ENCODE results near the gene PTCD2. TPM values are rescaled to one million over a fixed set of nuclear protein-coding genes. Genes with fewer than 3 reads are reported as not detected.
A peak's percentile ranks its signal among the peaks of the same experiment; 100 is the strongest.
"Not testable (repeated sequence)": the region's sequence is repeated elsewhere in the genome, so short reads cannot be mapped to it uniquely, and the experiment has no call there.

The PTCD2 gene
- total RNA-seq, 2 donors from 2014 or later = 8.9 to 10.2 TPM

DNA sequence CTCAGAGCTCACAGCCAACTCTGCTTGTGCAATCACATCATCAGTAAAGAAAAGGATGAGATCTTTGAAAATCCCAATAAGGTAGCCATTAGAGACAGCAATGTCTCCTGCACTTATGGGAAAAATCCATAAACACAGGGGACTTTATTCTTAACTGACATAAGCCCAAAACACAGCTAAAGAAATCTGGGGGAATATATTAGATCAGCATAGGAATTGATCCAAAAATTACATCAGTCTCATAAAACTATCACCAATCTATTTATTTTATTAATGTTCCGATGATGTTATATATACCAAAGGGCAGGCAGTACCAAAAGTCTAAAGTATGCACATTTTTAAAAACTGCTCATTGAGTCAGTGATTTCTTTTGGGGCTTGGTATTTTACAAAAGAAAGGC is 7.0 kb upstream of the PTCD2 start:
- intact Hi-C loops (cut with DNase I) = no loop called here
- Histone ChIP-seq H3K9me3 (no peaks in the 10 kb centered on the region), H3K27ac (no peak overlapping the region), H3K4me3 (no peak overlapping the region), H3K27me3 (replicated peaks; ENCODE audit: insufficient read depth) (no peaks in the 10 kb centered on the region), H3K4me1 (replicated peaks) (peaks cover 4% of the 10 kb centered on the region), H3K36me3 (no peaks in the 10 kb centered on the region)
- TF ChIP-seq, protein P1, sequence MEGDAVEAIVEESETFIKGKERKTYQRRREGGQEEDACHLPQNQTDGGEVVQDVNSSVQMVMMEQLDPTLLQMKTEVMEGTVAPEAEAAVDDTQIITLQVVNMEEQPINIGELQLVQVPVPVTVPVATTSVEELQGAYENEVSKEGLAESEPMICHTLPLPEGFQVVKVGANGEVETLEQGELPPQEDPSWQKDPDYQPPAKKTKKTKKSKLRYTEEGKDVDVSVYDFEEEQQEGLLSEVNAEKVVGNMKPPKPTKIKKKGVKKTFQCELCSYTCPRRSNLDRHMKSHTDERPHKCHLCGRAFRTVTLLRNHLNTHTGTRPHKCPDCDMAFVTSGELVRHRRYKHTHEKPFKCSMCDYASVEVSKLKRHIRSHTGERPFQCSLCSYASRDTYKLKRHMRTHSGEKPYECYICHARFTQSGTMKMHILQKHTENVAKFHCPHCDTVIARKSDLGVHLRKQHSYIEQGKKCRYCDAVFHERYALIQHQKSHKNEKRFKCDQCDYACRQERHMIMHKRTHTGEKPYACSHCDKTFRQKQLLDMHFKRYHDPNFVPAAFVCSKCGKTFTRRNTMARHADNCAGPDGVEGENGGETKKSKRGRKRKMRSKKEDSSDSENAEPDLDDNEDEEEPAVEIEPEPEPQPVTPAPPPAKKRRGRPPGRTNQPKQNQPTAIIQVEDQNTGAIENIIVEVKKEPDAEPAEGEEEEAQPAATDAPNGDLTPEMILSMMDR (IDR thresholded peaks at IDR 0.05) = no peak
- no peak for TF ChIP-seq POLR2AphosphoS5 (IDR thresholded peaks at IDR 0.05)
- TF ChIP-seq POLR2A (IDR thresholded peaks at IDR 0.05) = no peak
- 55% methylated on average over 1 of the region's 1 CpG for WGBS
- DNase-seq (ENCODE audit: low spot score) = no peak

DNA sequence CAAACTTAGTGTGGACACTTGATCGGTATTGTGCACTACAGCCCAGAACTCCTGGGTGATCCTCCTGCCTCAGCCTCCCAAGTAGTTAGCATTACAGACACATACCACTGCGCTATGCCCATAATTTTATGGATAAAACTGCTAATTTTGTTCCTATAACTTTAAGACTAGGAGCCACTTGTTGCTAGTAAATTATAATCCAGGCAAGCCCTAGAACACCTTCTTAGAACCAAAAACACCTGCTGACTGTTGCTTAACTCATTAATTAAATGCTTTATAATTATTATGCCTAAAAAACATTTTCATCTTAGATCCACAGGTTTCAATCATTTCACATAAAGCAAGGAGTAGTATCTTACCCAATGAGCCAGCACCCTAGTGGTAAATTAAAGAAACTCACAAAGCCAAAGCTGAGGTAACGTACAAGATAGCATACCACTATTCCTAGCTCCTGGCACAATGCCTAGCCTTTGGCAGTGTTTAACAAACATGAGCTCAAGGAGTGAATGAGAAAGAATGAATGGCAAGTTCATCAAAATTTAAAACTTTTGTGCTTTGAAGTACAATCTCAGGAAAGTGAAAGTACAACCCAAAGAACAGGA is 5.5 kb upstream of the PTCD2 start:
- peak; percentile 26 for DNase-seq (ENCODE audit: low spot score)
- WGBS = 67% methylated on average over 3 of the region's 3 CpGs
- Histone ChIP-seq H3K36me3 (no peaks in the 10 kb centered on the region), H3K27ac (no peak overlapping the region), H3K4me3 (no peak overlapping the region), H3K4me1 (replicated peaks) (peaks cover 4% of the 10 kb centered on the region), H3K27me3 (replicated peaks; ENCODE audit: insufficient read depth) (no peaks in the 10 kb centered on the region), H3K9me3 (no peaks in the 10 kb centered on the region)
- intact Hi-C loops (cut with DNase I) = no loop called here
- TF ChIP-seq POLR2AphosphoS5 (IDR thresholded peaks at IDR 0.05) = no peak
- TF ChIP-seq, protein P1 (IDR thresholded peaks at IDR 0.05) = peak in 1 of 4 experiments; percentile 30
- no peak for TF ChIP-seq POLR2A (IDR thresholded peaks at IDR 0.05)

DNA sequence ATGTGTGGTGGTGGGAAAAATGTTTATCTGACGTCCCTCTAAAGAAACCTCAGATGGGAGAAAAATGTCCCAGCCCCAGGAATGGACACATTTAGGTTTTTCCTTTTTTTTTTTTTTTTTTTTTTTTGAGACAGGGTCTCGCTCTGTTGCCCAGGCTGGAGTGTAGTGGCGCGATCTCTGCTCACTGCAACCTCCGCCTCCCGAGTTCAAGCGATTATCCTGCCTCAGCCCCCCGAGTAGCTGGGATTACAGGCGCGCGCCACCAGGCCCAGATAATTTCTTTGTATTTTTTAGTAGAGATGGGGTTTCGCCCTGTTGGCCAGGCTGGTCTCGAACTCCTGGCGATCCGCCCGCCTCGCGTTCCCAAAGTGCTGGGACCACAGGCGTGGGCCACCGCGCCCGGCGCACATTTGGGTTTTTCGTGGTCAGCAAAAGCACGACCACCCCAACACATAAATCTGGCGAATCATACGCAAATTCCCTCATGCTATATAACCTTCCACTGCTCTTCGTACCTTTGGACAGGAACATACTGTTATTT is 668 bp upstream of the PTCD2 start:
- DNase-seq (ENCODE audit: low spot score); H3K9me3 ChIP-seq; H3K36me3 ChIP-seq; H3K4me1 ChIP-seq (replicated peaks); H3K27me3 ChIP-seq (replicated peaks; ENCODE audit: insufficient read depth); intact Hi-C loops (cut with DNase I): not testable (repeated sequence)
- WGBS = 9% methylated on average over 28 of the region's 28 CpGs
- Histone ChIP-seq H3K27ac (peak overlapping the region; percentile 43 to 67), H3K4me3 (peak overlapping the region; percentile 56 to 62)

DNA sequence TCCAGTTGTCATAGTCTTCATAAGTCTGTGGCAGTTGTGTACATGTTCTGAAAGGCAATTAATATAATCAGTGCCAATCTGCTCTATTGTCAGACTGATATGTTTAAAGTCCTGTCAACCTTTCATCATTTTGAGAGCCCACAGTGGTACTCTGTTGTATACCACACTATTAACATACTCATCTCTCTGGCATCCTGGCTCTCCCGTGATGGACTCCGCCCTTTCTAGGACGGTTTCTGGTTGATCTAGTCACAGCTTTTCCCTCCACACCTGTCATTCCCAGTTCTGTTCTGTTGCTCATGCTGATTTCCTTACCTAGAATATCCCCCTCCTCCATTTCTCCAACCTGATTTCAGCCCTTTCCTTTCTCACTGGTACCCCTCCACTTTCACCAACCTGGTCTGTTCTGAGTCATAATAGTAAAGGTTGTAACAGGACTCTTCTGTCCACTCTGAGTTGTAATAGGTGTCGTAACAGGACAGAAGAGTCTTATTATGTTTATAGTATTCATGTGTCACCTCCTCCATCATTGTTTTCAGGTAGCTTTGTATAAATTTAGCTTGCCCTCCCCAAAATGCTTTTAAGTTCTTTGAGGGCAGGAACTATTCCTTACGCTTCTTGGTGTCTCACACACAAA is 4.1 kb downstream of the PTCD2 start:
- intact Hi-C loops (cut with DNase I) = no loop called here

DNA sequence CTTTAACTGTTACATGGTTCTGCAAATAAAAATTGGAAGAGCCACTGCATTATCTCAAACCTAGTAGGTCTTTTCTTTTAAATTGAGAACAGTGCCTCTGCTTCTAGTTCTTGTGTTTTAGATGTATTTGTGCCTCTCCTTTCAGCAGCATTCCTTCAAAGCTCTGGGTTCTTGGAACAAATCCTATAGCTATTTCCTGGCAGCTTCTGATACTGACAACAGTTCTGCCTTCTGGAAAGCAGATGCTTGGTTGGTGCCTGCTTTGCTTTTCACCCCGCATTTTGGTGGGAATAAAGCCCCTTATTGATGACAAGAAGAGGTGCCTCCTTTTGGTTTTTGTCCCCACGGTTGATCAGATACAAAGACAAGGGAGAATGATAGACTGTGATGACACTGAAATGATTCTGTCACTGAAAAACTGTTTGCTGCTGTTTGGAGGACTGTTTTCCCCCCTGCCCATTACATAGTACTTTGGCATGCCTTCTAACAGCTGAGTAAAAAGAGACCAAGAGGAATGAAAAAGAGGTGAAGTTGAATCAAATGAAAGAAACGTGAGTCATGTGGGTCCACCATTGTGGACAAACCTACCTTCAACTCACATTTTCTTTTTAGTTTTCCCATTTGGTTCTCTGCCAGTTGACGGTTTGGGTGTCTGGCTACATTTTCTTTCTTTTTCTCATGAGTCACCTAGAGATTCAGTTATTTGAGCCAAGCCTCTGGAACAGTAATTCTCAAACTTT is 5.6 kb downstream of the PTCD2 start:
- Histone ChIP-seq H3K27me3 (replicated peaks; ENCODE audit: insufficient read depth) (no peaks in the 10 kb centered on the region), H3K36me3 (no peaks in the 10 kb centered on the region), H3K4me1 (replicated peaks) (no peaks in the 10 kb centered on the region), H3K27ac (no peak overlapping the region), H3K4me3 (no peak overlapping the region), H3K9me3 (no peaks in the 10 kb centered on the region)
- 61% methylated on average over 4 of the region's 4 CpGs for WGBS
- intact Hi-C loops (cut with DNase I) = no loop called here
- TF ChIP-seq POLR2AphosphoS5 (IDR thresholded peaks at IDR 0.05) (no peak), POLR2A (IDR thresholded peaks at IDR 0.05) (no peak)
- TF ChIP-seq, protein P1 (IDR thresholded peaks at IDR 0.05) = no peak
- DNase-seq (ENCODE audit: low spot score) = no peak

More for the DNA sequence above, 4.1 kb downstream of the PTCD2 start:
- H3K9me3 ChIP-seq = no peaks in the 10 kb centered on the region
- WGBS = 93% methylated on average over 5 of the region's 5 CpGs
- H3K27me3 ChIP-seq (replicated peaks; ENCODE audit: insufficient read depth) = no peaks in the 10 kb centered on the region
- no peaks in the 10 kb centered on the region for H3K36me3 ChIP-seq
- no peak for DNase-seq (ENCODE audit: low spot score)
- no peak overlapping the region for H3K27ac ChIP-seq
- H3K4me3 ChIP-seq = no peak overlapping the region
- no peaks in the 10 kb centered on the region for H3K4me1 ChIP-seq (replicated peaks)
- TF ChIP-seq, protein P1 (IDR thresholded peaks at IDR 0.05) = no peak
- TF ChIP-seq POLR2A (IDR thresholded peaks at IDR 0.05) (no peak), POLR2AphosphoS5 (IDR thresholded peaks at IDR 0.05) (no peak)
